CD4-positive, alpha-beta T cell treated with Interleukin-6 for 4 hours (primary cell): ENCODE measurements around the gene MYO7B.
"Not testable (repeated sequence)": the region's sequence is repeated elsewhere in the genome, so short reads cannot be mapped to it uniquely, and the experiment has no call there.

Experiments
- DNase-seq: peaks from one replicate; pipeline ENCODE4 v3.0.0-alpha.2; 2020; ENCODE audit warnings: mixed read lengths

Gene MYO7B

DNA sequence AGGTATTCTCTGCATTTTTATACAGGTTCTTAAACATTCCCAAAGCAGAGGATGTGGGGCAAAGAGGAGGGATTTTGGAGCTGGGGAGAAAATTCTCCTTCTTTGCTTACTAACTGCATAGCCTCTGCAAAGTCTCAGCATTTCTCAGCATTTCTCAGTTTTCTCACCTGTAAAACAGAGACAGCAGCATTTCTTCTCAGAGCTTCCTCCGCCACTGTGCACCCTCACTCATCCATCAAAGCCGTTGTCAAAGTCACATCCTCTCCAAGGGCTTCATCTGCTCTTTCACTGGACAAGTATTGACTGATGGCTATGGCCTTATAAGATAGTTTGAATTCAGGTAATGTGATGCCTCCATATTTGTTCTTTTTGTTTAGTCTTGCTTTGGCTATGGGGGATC, 17.4 kb downstream of the MYO7B start:
- no peak for DNase-seq

DNA sequence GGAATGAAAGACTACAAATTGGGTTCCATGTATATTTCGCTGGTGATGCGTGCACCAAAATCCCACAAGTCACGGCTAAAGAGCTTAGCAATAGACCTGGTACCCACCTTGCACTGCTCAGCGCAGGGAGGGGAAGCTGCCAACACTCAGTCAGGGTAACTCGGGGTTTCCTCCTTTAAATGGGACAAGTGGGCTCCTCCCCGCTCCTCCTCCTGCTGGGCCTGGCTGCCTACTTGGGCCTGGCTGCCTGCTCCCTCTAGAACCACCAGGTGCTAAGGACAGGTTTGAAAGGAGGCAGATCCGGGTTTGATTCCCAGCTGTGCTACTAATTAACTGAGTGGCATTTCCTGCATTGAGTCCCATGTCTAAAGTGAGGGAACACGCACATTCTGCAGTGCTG, 23.4 kb downstream of the MYO7B start:
- no peak for DNase-seq

DNA sequence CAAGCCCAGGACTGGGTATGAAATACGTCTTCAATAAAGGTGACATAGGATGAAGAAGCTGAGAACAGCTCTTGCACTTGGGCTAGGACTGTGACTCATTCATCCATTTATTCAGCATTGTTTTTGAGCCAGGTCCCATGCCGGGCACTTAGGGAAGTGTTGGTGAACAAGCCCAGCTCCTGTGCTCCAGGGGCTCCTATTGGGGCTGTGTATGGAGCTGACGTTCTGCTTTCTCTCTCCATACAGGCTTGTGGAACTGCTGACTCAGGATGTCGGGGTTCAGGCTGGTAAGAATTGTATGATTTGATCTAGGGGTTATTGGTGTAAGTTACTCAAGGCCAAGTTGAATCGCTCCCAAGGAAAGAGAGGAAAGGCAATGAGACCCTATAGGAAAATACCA, 24.0 kb downstream of the MYO7B start:
- DNase-seq = no peak

DNA sequence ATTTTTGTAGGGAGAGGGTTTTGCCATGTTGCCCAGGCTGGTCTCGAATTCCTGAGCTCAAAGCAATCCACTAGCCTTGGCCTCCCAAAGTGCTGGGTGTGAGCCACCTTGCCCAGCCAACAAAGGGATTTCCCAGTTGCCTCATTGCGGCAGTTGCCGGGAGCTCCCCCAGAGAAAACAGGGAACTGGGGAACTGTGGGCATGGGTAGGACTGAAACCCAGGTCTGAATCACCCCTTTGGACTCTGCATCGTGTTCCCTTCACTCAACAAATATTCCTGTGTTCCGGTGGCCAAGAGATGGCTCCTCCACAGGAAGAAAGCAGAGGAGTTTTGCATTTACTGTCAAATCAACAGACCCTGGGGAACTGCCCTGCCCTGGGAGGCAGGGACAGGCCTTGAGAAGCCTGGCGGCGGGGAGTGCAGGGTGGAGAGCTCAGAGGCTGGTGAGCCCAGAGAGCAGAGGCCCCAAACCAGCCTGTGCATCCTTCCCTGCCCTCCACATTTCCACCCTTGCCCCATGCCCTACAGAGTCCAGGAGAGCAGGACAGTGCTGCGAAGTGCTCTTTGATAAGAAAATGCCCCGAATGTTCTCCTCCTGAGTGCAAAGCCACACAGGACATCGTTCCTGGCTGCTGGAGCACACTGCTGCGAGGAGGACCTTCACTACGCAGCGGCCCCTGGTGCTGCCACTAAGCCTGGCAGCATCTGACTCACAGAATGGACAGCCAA, 24.9 kb downstream of the MYO7B start:
- DNase-seq = no peak

DNA sequence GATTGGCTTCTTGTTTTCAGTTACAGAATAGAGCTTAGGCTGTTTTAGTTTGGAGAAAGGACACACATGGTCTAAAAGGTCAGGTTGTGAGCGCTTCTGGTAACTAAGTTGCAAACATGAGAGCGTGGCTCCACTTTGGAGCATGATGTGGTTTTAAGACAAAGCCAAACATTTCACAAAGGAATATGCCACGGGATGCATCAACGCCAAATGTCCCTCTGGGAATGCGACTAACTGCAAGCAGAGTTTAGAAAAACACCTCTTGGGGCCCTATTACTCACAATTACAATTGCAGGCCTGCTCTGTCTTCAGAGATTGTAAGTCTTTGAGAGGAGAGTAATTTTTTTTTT, 25.4 kb downstream of the MYO7B start:
- no peak for DNase-seq

DNA sequence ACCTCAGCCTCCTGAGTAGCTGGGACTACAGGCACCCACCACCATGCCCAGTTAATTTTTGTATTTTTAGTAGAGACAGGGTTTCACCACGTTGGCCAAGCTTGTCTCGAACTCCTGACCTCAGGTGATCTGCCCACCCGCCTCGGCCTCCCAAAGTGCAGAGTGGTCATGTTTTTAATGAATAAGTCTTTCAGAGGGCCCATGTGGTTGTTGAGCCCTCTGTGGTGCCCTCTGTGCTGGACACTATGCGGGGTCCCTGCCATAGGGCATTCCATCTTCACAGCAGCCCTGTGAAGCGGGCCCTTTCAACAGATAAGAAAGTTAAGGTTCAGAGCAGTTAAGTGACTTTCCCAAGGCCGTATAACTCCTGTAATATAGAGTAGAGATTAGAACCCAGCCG, 25.9 kb downstream of the MYO7B start:
- DNase-seq = no peak

DNA sequence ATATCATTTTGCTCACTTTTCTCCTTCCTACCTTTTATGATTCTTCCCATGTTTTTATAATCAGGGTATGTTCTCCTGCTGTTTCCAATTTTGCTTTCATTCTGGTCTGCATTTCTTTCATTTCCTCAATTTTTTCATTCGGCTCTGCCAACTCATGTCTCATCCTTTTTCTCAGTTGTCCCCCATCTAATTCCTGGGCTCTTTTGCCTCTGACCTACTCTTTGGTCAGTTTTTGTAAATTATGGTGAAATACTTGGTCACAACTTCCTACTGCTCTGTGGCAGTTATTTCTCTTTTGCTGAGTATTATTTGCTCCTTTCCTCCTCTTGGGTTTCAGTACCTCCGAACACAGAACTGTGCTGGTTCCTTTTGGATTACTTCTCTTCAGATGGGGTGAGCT, 27.5 kb downstream of the MYO7B start:
- DNase-seq = no peak

DNA sequence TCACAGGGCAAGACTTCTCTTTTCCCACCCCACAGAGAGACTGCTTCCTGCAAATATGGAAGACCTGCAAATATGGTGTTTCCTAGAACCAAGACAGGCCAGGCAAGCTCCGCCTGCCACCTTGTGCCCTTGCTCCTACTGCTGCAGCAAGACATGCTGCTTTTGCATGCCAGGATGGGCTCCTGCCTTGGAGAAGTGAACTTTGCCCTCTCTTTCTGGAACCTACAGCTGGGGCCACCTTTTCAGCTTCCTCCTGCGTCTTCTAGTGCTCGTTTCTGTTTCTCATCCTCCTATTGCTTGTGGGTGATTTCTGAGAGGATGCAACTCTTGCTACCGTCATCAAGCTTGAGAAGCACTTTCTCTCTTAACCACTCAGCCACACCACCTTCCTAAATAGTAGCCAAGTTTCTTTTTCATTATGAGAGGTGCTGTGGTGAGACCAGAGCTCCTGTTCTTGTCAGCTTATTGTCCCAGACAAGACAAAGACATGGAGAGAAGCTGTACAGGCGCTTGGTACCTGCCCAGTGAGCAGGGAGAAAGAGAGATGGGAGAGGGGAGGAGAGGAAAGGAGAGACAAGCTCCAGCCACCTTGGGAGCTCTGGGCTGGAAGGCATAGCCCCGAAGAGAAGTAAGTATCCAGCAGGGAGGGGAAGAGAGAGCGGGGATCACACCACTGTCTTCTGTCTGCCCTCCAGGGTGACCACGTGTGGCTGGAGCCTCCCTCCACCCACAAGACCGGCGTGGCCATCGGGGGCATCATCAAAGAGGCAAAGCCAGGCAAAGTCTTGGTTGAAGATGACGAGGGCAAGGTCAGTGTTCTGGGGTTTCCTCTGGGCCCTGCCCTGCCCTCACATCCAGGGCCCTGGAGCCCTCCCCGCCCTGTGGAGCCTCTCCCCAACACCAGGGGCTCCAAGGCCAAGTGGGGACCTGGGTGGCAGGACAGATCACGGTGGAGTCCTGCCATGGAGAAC, 28.3 kb downstream of the MYO7B start:
- no peak for DNase-seq

DNA sequence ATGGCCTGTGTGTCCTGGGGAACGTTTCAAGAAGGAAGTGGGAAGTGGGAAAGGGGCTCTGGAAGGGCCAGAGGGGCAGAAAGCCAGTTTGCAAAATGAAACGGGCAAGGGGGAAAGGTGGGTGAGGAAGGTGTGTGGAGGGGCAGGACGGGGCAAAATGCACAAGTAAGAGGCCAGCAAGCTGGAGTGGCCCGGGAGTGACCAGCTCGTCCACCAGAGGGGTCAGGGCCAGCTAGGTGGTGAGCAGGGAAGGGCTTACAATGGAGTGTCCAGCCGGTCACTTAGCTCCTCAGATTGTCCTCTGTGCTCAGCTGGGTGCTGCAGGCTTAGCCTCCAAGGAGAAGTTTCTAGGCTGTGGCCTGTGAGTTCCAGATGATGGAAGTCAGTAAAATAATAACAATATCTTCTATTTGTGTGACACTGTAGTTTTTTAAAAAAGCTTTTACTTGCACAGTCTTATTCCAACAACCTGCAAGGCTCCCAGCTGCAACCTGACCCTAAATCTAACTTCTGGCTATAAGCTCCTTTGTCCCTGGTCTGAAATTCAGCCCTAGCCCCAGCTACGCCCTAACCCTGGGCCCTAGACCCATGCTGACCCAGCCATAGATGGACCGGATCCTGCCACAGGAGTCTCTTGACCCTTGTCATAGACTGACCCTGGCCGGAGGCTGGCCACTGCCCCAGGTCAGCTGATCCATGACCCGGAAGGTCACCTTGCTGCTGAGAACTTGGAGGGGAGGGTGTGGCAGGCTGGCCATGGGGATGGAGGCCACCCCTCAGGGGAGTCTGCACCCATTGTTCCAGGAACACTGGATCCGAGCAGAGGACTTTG, 29.2 kb downstream of the MYO7B start:
- DNase-seq = no peak

DNA sequence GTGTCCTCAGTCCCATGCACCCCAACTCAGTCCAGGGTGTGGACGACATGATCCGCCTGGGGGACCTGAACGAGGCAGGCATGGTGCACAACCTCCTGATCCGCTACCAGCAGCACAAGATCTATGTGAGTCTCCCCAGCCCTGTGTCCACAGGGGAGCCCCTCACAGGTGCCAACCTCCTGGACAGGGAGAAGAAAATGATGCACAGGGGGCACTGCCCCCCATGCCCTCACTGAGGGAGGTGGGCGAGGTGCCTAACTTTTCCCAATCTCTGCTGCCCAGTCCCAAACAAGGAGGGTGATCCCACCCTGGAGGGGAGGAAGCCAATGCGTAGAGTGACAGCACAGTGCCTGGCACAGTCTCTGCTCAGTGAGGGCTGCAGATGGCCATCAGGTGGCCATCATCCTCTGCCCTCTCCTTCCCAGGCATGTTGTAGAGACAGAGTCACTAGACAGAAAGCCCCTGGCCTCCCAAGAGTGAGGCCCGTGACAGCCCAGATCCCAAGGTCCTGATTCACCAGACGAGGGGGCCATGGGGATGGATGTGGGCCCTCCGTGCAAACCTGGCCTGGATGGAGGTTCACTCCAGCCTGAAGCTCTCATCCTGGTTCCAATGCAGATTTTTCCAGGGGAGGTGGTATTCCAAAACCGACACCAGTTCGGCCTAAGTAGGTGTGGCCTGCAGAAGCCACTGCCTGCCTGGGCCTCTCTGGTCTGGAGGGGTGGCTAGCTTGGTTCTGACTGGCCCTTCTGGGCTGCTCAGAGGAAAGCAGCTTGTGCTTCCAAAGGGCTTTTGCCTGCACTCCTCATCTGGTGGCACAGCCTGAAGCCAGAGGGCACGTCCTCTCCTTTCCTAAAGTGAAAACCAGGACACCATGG, 30.0 kb downstream of the MYO7B start:
- no peak for DNase-seq

DNA sequence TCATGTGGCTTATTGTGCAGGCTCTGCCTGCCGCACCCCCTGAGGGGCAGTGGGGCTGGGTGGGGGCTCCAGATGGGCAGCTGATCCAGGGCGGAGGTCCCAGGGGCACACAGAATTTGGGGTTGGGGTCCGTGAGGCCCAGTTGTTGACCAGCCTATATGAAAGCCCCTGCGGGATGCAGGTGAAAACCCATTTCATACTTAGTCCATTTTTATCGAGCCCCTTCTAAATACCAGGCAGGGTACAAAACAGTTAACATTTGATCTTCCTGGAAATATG, 30.6 kb downstream of the MYO7B start:
- no peak for DNase-seq

DNA sequence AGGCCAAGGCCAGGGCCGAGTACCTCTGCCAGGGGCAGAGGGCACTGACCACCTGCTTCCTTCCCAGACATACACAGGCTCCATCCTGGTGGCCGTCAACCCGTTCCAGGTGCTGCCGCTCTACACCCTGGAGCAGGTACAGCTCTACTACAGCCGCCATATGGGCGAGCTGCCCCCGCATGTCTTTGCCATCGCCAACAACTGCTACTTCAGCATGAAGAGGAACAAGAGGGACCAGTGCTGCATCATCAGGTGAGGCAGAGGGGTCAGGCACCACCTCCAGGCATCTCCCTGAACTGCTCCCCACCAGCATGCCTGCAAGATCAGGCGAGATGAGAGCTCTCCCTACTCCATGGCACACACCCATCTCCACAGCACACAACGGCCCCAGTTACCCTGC, 31.1 kb downstream of the MYO7B start:
- DNase-seq = no peak

DNA sequence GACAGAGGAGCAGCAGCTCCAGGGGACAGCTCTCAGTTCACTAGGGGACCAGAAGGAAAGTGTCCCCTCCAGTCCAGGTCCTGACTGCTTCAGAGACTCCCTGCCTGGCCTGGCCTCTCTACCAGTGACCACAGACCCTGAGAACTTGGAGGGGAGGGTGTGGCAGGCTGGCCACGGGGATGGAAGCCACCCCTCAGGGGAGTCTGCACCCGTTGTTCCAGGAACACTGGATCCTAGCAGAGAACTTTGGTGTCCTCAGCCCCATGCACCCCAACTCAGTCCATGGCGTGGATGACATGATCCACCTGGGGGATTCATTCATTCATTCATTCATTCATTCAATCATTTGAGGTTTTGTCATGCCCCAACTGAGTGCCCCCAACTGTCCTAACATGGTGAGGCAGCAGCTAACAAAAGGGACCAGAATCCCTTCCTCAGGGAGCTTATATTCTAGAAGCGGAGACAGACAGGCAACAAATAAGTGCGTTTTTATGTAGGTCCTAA, 31.9 kb downstream of the MYO7B start:
- DNase-seq = no peak

DNA sequence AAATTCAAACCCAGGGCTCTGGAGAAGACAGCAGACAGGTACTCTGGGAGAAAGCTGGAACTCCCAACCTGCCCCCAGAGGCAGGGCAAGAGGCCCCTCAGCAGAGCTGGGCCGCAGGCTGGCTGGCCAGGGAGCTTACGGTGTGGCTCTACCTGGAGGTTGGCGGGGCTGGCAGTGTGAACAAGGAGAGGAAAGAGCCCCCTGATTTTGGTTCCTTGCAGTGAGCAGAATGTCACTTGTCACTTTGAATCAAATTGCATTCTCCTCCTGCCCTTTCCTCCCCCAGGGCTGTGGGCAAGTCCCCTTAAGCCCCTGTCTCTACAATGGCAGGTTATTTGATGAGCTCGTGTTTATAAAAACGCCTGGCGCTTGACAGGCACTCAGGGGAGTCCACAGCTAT, 32.6 kb downstream of the MYO7B start:
- no peak for DNase-seq

DNA sequence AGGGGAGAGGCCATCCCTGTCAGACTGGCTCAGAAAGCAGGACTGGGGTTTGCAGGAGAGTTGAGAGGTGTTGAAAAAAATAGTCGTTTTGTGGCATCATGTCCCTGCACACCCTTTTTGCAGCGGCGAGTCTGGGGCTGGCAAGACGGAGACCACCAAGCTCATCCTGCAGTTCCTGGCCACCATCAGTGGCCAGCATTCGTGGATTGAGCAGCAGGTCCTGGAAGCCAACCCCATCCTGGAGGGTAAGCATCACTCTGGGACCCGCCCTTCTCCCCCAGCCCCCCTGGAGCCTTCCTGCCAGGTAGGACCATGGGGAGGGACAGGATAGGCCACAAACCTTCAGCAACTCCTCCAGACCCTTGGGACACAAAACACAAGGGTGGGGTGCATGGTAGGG, 34.2 kb downstream of the MYO7B start:
- DNase-seq = no peak

DNA sequence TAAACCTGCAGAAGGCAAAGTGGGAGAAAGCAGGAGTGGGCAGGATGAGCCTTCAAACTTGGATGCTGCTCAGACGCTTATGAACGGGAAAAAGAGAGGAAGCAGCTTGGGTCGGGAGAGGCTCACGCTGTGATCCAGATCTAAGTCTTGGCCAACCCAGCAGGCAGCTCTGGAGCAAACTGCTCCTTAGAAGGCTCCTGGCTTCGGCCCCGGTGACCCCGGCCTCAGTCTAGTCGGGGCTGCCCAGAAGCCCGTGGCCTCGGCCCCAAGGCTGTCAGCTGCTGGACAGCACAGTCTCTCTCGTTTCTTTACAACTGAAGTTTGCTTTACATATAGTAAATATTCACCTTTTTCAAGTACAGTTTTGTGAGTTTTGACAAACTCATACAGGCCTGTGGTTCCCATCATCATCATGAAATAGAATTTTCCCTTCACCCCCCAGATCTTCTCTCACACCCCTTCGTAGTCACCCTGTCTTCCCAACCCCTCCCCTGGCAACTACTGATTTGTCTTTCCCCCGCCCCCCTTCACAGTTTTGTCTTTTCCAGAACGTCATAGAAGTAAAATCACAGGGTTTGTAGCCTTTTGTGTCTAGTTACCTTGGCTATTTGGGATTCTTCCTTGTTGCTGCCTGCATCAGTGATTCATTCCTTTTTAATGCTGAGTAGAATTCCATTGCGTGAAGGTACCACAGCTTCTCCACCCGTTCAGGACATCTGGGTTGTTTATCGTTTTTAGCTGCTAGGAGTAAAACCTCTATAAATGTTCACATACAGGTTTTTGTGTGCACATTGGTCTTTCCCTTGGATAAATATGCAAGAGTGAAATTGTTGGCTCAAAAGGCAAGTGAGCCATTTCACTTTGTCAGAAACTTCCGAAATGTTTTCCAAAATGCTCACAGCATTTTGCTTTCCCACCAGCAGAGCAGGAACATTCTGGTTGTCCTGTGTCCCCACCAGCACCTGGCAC, 35.1 kb downstream of the MYO7B start:
- no peak for DNase-seq

DNA sequence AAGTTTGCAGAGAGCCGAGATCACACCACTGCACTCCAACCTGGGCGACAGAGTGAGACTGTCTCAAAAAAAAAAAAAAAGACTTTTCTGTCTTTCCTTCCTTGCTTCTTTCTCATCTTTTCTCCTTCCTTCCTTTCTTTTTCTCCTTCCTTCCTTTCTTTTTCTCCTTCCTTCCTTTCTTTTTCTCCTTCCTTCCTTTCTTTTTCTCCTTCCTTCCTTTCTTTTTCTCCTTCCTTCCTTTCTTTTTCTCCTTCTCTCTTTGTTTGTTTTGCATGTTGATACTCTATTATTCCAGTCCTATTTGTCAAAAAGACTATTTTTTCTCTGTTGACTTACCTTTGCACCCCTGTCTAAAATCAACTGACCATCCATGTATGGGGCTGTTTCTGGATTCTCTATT, 36.9 kb downstream of the MYO7B start:
- not testable (repeated sequence) for DNase-seq

DNA sequence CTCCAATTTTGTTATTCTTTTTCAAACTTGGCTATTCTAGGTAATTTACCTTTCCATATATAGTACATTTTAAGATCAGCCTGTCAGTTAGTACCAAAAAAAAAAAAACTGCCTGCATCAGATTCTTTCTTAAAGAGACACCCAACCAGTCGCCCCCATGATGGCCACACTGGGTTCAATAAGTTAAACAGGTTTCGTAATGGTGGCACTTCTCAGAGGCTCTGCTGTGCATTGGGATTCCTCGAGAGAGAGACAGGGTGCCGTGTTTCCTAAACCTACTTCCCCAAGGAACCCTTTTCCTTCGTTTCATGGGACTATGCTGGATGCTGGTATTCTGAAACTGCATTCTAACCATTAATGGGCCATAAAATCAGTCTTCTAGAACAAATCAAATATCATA, 37.4 kb downstream of the MYO7B start:
- no peak for DNase-seq

DNA sequence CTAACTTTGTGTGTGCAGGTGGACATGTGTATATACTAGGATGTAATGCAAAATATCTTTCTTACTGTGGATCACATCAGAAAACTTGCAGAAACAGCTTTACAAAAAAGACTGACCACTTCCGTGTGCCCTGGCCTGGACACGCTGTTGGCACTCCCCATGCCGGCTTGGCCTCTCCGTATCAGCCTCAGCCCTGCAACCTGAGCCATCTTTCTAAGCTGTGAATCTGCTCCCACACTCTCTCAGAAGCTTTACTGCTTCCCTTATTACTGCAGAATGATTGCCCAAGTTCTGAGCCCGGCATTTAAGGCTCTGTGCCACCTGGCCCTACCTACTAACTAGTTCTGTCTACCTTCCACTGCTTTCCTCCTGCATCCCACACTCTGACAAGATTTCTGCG, 37.8 kb downstream of the MYO7B start:
- DNase-seq = no peak

DNA sequence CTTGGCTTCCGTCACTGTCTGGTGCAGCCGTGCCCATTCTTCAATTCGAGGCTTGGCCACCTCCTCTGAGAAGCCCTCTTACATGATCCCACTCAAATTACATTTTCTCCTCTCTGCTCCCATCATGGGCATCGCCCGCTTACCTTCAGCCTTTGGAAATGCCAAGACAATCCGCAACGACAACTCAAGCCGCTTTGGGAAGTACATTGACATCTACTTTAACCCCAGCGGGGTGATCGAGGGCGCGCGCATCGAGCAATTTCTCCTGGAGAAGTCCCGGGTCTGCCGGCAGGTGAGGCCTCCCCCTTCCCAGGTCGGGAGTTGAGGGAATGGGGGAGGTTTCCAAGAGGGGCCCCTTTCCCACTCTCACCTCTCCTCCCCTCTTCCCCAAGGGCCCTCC, 38.3 kb downstream of the MYO7B start:
- DNase-seq = no peak

DNA sequence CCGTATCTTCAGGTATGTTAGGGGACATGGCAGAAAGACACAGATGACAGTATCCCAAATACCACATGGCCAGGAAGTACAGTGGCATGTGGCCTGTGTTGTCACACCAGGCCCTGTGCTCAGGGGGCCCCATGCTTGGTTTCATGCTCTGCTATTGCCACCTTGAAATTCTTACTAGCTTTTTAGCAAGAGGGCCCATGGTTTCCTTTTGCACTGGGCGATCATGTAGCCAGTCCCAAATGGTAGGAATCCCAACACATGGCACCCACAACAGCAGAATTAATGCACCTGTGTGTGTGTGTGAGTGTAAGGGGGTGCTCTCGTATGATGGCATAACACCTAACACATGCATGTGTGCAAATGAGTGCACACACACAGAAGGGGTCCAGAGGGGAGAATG, 39.2 kb downstream of the MYO7B start:
- DNase-seq = no peak
